HepG2 (cell line): ENCODE results near the gene SNRNP48. TPM values are rescaled to one million over a fixed set of nuclear protein-coding genes. Genes with fewer than 3 reads are reported as not detected.
A peak's percentile ranks its signal among the peaks of the same experiment; 100 is the strongest.

Experiments
- NFYC ChIP-seq: IDR thresholded peaks from 2 replicates; pipeline ENCODE4 v1.6.1; 2016; ENCODE audit warnings: missing genetic modification reagents, missing compliant biosample characterization
- SETDB1 ChIP-seq: sonication (generic); formaldehyde crosslinking; IDR thresholded peaks from 2 replicates; pipeline ENCODE4 v1.5.1; 2020; ENCODE audit warnings: missing genetic modification reagents, mild to moderate bottlenecking, borderline replicate concordance
- SRF ChIP-seq: IDR thresholded peaks from 2 replicates; pipeline ENCODE4 v1.6.1; 2011; ENCODE audit warnings: mild to moderate bottlenecking, low read depth, low read length, moderate library complexity
- SUZ12 ChIP-seq: fragments of 150-350 bp; IDR thresholded peaks from 2 replicates; pipeline ENCODE4 v1.6.1; 2014; ENCODE audit warnings: low read depth, low read length
- WIZ ChIP-seq: sonication (generic); formaldehyde crosslinking; IDR thresholded peaks from 2 replicates; pipeline ENCODE4 v1.5.1; 2020; ENCODE audit warnings: mild to moderate bottlenecking, missing genetic modification reagents
- YY1 ChIP-seq: IDR thresholded peaks from 2 replicates; pipeline ENCODE4 v1.6.1; 2011; ENCODE audit warnings: low read length, low read depth, moderate library complexity, mild to moderate bottlenecking; ENCODE audit not compliant: insufficient read depth, insufficient replicate concordance
- ZKSCAN5 ChIP-seq: sonication (generic); formaldehyde crosslinking; IDR thresholded peaks from 2 replicates; pipeline ENCODE4 v1.5.1; 2020; ENCODE audit warnings: mild to moderate bottlenecking, missing genetic modification reagents
- ZNF251 ChIP-seq: sonication (generic); formaldehyde crosslinking; IDR thresholded peaks from 2 replicates; pipeline ENCODE4 v1.9.0; 2021; ENCODE audit warnings: mild to moderate bottlenecking, missing genetic modification reagents
- ZNF383 ChIP-seq: sonication (generic); formaldehyde crosslinking; IDR thresholded peaks from 2 replicates; pipeline ENCODE4 v1.4.0; 2020; ENCODE audit warnings: missing genetic modification reagents, mild to moderate bottlenecking, borderline replicate concordance
- polyA plus RNA-seq, 8 experiments: library from polyadenylated mRNA; depleted of rRNA in 3 of 8; stranded (reverse) in 7 of 8; unstranded in 1 of 8; fragments of >200 nt; fragmentation: Illumina TruSeq in 4 of 8; extraction: Trizol in 4 of 8; gene quantifications; 2 replicates each; pipeline versions ENCODE4 v1.2.1 to v1.2.3, GENCODE V29; 2011 to 2016; ENCODE audit warnings: low read depth in 4 of 8, missing spikeins in 1 of 8, mixed read lengths in 1 of 8; ENCODE audit not compliant: insufficient read depth in 1 of 8
- total RNA-seq, 5 experiments: library from RNA; depleted of rRNA; stranded (reverse); fragments of >200 nt; fragmentation: Illumina TruSeq; extraction: Trizol; gene quantifications; 2 replicates each; pipeline ENCODE4 v1.2.3, GENCODE V29; 2016; ENCODE audit warnings: low read depth in 1 of 5
- TF ChIP-seq, protein P1 (sequence below): IDR thresholded peaks from 2 replicates; pipeline ENCODE4 v1.6.1; 2016; ENCODE audit warnings: missing biosample characterization, missing genetic modification reagents, low read depth
- TF ChIP-seq, protein P2 (sequence below): sonication (generic); formaldehyde crosslinking; IDR thresholded peaks from 2 replicates; pipeline ENCODE4 v1.5.0; 2020; ENCODE audit warnings: missing genetic modification reagents
- TF ChIP-seq, protein P3 (sequence below): sonication (generic); formaldehyde crosslinking; IDR thresholded peaks from 2 replicates; pipeline ENCODE4 v1.9.0; 2021; ENCODE audit warnings: mild to moderate bottlenecking, missing genetic modification reagents
- TF ChIP-seq, protein P4 (sequence below): fragments of 450-650 bp; IDR thresholded peaks from 2 replicates; pipeline ENCODE4 v1.6.1; 2017; ENCODE audit warnings: mild to moderate bottlenecking

The SNRNP48 gene
- total and polyA plus RNA-seq, 2 of the 13 experiments (the other 11 are each of a cell fraction or from before 2014, with no cell fraction given) = 17.5 to 47.5 TPM

DNA sequence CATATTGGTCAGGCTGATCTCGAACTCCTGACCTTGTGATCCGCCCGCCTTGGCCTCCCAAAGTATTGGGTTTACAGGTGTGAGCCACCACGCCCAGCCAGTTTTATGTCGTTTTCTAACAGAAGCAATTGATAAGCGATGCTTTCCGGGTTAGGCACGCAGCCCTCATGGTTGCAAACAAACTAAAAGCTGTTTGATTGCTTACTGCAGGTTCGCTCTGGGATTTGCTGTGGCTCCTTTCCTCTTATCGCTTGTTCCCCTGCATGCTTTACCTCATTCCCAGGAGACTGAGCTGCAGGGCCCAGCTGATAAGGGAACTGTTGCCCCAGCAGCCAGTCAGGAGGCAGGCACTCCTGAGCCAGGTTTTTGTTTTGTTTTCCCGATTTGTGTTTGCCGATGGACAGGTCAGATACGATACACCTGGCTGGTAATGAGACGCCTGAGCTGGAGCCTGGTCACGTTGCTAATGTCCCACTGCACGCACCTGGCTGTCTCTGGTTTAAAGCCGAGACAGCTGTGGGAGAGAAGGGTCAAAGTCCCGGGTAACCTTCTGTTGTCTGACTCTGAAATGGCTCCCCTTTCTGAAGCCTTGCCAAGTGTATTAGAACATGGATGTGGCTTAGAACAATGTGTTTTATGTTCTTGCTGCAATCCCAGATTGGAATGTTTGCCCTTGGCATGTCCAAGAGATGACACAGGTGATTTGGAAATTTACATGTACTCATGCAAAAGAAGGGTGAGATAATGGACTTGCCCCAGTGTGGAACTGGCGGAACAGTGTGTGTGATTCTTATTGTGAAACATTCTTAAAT is 28.6 kb upstream of the SNRNP48 start (continued):
- TF ChIP-seq ZNF251 = no peak
- TF ChIP-seq, protein P1, sequence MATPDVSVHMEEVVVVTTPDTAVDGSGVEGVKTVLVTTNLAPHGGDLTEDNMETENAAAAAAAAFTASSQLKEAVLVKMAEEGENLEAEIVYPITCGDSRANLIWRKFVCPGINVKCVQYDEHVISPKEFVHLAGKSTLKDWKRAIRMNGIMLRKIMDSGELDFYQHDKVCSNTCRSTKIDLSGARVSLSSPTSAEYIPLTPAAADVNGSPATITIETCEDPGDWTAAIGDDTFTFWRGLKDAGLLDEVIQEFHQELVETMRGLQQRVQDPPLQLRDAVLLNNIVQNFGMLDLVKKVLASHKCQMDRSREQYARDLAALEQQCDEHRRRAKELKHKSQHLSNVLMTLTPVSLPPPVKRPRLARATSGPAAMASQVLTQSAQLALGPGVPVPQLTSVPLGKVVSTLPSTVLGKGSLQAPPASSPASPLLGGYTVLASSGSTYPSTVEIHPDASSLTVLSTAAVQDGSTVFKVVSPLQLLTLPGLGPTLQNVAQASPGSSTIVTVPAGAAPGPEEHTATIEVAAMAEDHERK (CRISPR knock-in tag) = no peak; the same call in 1 of the 2 replicates
- peak; percentile 74; the same call in 1 of the 2 replicates for TF ChIP-seq ZNF383
- no peak for TF ChIP-seq SUZ12
- peak; percentile 32; the same call in 1 of the 2 replicates for TF ChIP-seq NFYC (CRISPR knock-in tag)
- TF ChIP-seq, protein P2, sequence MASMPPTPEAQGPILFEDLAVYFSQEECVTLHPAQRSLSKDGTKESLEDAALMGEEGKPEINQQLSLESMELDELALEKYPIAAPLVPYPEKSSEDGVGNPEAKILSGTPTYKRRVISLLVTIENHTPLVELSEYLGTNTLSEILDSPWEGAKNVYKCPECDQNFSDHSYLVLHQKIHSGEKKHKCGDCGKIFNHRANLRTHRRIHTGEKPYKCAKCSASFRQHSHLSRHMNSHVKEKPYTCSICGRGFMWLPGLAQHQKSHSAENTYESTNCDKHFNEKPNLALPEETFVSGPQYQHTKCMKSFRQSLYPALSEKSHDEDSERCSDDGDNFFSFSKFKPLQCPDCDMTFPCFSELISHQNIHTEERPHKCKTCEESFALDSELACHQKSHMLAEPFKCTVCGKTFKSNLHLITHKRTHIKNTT = no peak
- no peak for TF ChIP-seq ZKSCAN5 (CRISPR knock-in tag)
- no peak for TF ChIP-seq SRF
- TF ChIP-seq SETDB1 (CRISPR knock-in tag) = no peak
- TF ChIP-seq, protein P3, sequence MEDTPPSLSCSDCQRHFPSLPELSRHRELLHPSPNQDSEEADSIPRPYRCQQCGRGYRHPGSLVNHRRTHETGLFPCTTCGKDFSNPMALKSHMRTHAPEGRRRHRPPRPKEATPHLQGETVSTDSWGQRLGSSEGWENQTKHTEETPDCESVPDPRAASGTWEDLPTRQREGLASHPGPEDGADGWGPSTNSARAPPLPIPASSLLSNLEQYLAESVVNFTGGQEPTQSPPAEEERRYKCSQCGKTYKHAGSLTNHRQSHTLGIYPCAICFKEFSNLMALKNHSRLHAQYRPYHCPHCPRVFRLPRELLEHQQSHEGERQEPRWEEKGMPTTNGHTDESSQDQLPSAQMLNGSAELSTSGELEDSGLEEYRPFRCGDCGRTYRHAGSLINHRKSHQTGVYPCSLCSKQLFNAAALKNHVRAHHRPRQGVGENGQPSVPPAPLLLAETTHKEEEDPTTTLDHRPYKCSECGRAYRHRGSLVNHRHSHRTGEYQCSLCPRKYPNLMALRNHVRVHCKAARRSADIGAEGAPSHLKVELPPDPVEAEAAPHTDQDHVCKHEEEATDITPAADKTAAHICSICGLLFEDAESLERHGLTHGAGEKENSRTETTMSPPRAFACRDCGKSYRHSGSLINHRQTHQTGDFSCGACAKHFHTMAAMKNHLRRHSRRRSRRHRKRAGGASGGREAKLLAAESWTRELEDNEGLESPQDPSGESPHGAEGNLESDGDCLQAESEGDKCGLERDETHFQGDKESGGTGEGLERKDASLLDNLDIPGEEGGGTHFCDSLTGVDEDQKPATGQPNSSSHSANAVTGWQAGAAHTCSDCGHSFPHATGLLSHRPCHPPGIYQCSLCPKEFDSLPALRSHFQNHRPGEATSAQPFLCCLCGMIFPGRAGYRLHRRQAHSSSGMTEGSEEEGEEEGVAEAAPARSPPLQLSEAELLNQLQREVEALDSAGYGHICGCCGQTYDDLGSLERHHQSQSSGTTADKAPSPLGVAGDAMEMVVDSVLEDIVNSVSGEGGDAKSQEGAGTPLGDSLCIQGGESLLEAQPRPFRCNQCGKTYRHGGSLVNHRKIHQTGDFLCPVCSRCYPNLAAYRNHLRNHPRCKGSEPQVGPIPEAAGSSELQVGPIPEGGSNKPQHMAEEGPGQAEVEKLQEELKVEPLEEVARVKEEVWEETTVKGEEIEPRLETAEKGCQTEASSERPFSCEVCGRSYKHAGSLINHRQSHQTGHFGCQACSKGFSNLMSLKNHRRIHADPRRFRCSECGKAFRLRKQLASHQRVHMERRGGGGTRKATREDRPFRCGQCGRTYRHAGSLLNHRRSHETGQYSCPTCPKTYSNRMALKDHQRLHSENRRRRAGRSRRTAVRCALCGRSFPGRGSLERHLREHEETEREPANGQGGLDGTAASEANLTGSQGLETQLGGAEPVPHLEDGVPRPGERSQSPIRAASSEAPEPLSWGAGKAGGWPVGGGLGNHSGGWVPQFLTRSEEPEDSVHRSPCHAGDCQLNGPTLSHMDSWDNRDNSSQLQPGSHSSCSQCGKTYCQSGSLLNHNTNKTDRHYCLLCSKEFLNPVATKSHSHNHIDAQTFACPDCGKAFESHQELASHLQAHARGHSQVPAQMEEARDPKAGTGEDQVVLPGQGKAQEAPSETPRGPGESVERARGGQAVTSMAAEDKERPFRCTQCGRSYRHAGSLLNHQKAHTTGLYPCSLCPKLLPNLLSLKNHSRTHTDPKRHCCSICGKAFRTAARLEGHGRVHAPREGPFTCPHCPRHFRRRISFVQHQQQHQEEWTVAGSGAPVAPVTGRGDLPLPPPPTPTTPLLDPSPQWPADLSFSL = no peak
- TF ChIP-seq, protein P4, sequence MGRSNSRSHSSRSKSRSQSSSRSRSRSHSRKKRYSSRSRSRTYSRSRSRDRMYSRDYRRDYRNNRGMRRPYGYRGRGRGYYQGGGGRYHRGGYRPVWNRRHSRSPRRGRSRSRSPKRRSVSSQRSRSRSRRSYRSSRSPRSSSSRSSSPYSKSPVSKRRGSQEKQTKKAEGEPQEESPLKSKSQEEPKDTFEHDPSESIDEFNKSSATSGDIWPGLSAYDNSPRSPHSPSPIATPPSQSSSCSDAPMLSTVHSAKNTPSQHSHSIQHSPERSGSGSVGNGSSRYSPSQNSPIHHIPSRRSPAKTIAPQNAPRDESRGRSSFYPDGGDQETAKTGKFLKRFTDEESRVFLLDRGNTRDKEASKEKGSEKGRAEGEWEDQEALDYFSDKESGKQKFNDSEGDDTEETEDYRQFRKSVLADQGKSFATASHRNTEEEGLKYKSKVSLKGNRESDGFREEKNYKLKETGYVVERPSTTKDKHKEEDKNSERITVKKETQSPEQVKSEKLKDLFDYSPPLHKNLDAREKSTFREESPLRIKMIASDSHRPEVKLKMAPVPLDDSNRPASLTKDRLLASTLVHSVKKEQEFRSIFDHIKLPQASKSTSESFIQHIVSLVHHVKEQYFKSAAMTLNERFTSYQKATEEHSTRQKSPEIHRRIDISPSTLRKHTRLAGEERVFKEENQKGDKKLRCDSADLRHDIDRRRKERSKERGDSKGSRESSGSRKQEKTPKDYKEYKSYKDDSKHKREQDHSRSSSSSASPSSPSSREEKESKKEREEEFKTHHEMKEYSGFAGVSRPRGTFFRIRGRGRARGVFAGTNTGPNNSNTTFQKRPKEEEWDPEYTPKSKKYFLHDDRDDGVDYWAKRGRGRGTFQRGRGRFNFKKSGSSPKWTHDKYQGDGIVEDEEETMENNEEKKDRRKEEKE = no peak
- TF ChIP-seq YY1 = peak; percentile 85
- peak; percentile 65; the same call in 1 of the 2 replicates for TF ChIP-seq WIZ (CRISPR knock-in tag)
